ENCODE measurements around the gene GPR108. TPM values are rescaled to one million over a fixed set of nuclear protein-coding genes. Genes with fewer than 3 reads are reported as not detected.

The GPR108 gene
- total and polyA plus RNA-seq, 2 of the 13 experiments (the other 11 are each of a cell fraction or from before 2014, with no cell fraction given) = 36.4 to 63.0 TPM

DNA sequence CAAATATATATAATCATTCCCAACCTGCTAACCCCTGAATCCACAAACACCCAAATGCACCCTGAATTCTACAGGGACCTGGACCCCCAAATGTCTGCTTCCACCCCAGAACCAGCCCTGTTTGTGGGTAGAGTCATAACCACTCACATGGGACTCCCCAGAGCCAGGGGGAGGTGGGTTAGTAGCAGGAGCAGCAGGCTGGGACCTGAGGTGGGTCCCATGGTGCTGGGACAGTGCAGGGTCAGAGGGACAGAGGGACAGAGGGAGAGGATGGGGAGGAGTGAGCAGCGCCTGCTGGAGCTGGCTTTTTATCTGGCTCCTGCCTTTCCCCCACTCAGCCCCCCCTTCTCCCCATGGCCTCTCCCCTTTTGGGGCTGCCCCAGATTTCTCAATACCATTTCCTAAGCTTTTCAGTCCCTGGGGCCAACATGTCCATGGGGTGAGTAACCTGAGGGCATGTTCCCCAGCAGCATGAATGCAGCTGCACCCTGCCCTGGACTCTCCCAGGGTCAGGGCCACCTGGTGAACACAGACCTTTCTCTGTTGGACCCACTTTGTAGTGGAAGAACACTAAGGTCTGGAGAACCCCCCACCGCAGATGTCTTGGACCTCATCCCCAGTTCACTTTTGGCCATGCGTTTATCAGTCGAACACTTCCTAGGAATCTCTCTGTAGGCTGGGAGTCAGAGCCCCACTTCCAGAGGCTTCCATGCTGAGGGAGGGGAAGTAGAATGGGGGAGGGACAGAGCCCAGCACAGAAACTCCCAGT, 16.8 kb downstream of the GPR108 start, which contains the start of gene C3 (continued):
- TF ChIP-seq, protein P1, sequence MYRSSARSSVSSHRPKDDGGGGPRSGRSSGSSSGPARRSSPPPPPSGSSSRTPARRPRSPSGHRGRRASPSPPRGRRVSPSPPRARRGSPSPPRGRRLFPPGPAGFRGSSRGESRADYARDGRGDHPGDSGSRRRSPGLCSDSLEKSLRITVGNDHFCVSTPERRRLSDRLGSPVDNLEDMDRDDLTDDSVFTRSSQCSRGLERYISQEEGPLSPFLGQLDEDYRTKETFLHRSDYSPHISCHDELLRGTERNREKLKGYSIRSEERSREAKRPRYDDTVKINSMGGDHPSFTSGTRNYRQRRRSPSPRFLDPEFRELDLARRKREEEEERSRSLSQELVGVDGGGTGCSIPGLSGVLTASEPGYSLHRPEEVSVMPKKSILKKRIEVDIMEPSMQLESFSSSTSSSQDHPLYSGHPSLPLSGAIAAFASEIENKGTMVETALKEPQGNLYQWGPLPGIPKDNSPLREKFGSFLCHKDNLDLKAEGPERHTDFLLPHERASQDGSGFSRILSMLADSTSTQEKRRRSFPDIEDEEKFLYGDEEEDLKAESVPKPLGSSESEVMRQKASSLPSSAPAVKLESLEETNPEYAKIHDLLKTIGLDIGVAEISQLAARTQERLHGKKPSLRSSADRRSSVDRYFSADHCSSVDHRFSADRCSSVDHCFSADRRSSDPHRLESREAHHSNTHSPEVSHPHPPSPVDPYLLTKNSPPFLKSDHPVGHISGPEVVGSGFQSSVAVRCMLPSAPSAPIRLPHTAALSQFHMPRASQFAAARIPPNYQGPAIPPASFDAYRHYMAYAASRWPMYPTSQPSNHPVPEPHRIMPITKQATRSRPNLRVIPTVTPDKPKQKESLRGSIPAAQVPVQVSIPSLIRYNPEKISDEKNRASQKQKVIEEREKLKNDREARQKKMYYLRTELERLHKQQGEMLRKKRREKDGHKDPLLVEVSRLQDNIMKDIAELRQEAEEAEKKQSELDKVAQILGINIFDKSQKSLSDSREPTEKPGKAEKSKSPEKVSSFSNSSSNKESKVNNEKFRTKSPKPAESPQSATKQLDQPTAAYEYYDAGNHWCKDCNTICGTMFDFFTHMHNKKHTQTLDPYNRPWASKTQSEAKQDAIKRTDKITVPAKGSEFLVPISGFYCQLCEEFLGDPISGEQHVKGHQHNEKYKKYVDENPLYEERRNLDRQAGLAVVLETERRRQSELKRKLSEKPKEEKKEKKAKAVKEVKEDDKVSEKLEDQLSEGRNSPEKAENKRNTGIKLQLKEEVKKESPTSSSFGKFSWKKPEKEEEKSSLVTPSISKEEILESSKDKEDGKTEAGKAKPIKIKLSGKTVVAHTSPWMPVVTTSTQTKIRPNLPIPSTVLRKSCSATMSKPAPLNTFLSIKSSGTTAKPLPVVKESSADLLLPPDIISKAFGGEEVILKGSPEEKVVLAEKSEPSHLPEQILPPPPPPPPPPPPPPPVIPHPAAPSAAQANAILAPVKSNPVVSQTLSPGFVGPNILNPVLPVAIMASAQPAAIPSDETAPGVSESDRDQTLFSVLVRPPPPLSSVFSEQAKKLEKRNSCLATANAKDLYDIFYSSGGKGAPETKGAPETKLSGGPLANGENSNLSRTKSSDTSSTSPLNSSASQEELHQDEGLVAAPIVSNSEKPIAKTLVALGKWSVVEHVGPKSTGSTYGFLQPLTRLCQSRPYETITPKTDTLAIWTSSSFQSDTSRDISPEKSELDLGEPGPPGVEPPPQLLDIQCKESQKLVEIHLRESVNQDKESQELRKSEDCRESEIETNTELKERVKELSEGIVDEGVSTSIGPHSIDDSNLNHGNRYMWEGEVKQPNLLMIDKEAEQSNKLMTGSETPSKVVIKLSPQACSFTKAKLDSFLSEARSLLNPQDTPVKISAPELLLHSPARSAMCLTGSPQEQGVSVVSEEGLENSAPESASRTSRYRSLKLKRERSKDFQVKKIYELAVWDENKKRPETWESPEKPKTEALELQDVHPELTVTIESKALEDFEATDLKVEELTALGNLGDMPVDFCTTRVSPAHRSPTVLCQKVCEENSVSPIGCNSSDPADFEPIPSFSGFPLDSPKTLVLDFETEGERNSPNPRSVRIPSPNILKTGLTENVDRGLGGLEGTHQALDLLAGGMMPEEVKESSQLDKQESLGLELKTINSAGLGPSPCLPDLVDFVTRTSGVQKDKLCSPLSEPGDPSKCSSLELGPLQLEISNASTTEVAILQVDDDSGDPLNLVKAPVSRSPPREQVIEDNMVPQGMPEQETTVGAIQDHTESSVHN (CRISPR knock-in tag; IDR thresholded peaks at IDR 0.05) = no peak
- TF ChIP-seq CEBPG (CRISPR knock-in tag; IDR thresholded peaks at IDR 0.05) = peak; percentile 89
- peak; percentile 95 for TF ChIP-seq ZNF788 (CRISPR knock-in tag; IDR thresholded peaks at IDR 0.05; ENCODE audit: borderline replicate concordance)
- no peak; the same call in 1 of the 2 replicates for TF ChIP-seq ZSCAN31 (CRISPR knock-in tag; IDR thresholded peaks at IDR 0.05; ENCODE audit: low read depth)
- TF ChIP-seq, protein P2, sequence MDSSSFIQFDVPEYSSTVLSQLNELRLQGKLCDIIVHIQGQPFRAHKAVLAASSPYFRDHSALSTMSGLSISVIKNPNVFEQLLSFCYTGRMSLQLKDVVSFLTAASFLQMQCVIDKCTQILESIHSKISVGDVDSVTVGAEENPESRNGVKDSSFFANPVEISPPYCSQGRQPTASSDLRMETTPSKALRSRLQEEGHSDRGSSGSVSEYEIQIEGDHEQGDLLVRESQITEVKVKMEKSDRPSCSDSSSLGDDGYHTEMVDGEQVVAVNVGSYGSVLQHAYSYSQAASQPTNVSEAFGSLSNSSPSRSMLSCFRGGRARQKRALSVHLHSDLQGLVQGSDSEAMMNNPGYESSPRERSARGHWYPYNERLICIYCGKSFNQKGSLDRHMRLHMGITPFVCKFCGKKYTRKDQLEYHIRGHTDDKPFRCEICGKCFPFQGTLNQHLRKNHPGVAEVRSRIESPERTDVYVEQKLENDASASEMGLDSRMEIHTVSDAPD (CRISPR knock-in tag; IDR thresholded peaks at IDR 0.05) = no peak
- peak; percentile 42; the same call in 1 of the 2 replicates for TF ChIP-seq ZNF274 (CRISPR knock-in tag; IDR thresholded peaks at IDR 0.05)
- TF ChIP-seq ELF1 (CRISPR knock-in tag; IDR thresholded peaks at IDR 0.05) = peak; percentile 68
- TF ChIP-seq ZNF780A (CRISPR knock-in tag; IDR thresholded peaks at IDR 0.05) = 0 out of 2 replicates have a peak, but pooled peaks have one; percentile 21
- TF ChIP-seq ZNF660 (CRISPR knock-in tag; IDR thresholded peaks at IDR 0.05; ENCODE audit: borderline replicate concordance, low read depth) = no peak
- peak; percentile 83; the same call in 1 of the 2 replicates for TF ChIP-seq MYC (CRISPR knock-in tag; IDR thresholded peaks at IDR 0.05; ENCODE audit: borderline replicate concordance)
- peak; percentile 32; the same call in 1 of the 2 replicates for TF ChIP-seq FOXC1 (CRISPR knock-in tag; IDR thresholded peaks at IDR 0.05; ENCODE audit: borderline replicate concordance)
- no peak for TF ChIP-seq ZNF138 (CRISPR knock-in tag; IDR thresholded peaks at IDR 0.05; ENCODE audit: low read depth)
- peak; percentile 93 for TF ChIP-seq NRL (CRISPR knock-in tag; IDR thresholded peaks at IDR 0.05; ENCODE audit: borderline replicate concordance)
- TF ChIP-seq, protein P3, sequence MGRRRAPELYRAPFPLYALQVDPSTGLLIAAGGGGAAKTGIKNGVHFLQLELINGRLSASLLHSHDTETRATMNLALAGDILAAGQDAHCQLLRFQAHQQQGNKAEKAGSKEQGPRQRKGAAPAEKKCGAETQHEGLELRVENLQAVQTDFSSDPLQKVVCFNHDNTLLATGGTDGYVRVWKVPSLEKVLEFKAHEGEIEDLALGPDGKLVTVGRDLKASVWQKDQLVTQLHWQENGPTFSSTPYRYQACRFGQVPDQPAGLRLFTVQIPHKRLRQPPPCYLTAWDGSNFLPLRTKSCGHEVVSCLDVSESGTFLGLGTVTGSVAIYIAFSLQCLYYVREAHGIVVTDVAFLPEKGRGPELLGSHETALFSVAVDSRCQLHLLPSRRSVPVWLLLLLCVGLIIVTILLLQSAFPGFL (CRISPR knock-in tag; IDR thresholded peaks at IDR 0.05) = no peak
- TF ChIP-seq ZFAT (CRISPR knock-in tag; conservative IDR thresholded peaks at IDR 0.05) = no peak
- TF ChIP-seq MLLT10 (CRISPR knock-in tag; IDR thresholded peaks at IDR 0.05) = peak; percentile 67; the same call in 1 of the 2 replicates
- TF ChIP-seq CBFB (CRISPR knock-in tag; IDR thresholded peaks at IDR 0.05) = no peak
